ENCODE data around the gene FGF9. TPM values are rescaled to one million over a fixed set of nuclear protein-coding genes. Genes with fewer than 3 reads are reported as not detected.

The FGF9 gene
- total RNA-seq, 1 donor from 2014 or later: 0.75 TPM

- H3K4me3 ChIP-seq (ENCODE audit: low read depth, low read length): no peak overlapping the region
- peak; percentile 40 for DNase-seq (ENCODE audit: low read depth)
- no peak for TF ChIP-seq CTCF (conservative IDR thresholded peaks at IDR 0.05; ENCODE audit: low read depth, low read length)
Observed at GRCh38 chr13:21749410-21749809, 78.5 kb downstream of the FGF9 start.

GRCh38 chr13:21752501-21752900, 81.6 kb downstream of the FGF9 start:
- TF ChIP-seq CTCF (conservative IDR thresholded peaks at IDR 0.05; ENCODE audit: low read depth, low read length): no peak
- DNase-seq (ENCODE audit: low read depth): no peak
- no peak overlapping the region for H3K4me3 ChIP-seq (ENCODE audit: low read depth, low read length)

DNA sequence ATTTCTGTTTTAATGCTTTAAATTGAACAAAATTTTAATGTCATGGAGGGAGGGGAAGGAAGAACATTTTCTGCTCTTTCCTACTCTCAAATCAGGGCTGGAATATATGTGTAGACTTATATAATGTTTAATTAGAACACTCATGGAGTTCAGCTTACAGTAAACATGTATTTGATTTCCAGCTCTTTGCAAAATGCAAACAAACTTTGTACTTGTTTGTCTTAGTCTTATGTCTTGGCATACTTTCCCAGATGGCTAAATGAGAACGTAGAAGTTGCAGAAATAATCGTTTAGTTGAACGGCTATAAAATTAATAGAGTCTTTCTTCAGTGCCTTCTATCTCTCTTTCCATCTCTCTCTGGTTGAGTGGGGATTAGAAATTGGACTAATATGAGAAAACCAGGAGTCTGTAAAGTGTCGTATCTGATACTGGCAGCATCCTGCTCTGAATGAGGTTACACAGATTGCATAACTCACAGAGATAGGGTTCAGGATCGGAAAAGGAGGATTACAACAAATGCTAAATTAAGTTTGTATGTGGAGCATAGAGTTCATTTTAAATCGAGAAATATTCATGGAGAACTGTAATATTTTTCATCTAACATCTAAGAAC, 82.3 kb downstream of the FGF9 start:
- no peak for TF ChIP-seq CTCF (conservative IDR thresholded peaks at IDR 0.05; ENCODE audit: low read depth, low read length)
- H3K4me3 ChIP-seq (ENCODE audit: low read depth, low read length): no peak overlapping the region
- no peak for DNase-seq (ENCODE audit: low read depth)

Other genes with a start within 250 kb of the FGF9 start
- gene ZDHHC20, start 211.8 kb upstream of the FGF9 start, total RNA-seq: 49.2 and 58.4 TPM in 2 replicates
- 90.9 and 141 TPM in 2 replicates for gene MICU2, start 66.9 kb upstream of the FGF9 start, total RNA-seq

Data from epithelial cell of proximal tubule (primary cell).